Neural crest cell (in vitro differentiated cells): Measurements from ENCODE around the gene SLC5A10. TPM values are rescaled to one million over a fixed set of nuclear protein-coding genes. Genes with fewer than 3 reads are reported as not detected.

Experiments
- DNase-seq: peaks from one replicate; pipeline ENCODE4 v3.0.0; 2021; ENCODE audit warnings: low read depth, mixed read lengths, low spot score
- H3K27ac Mint-ChIP-seq: one replicate; pipeline ENCODE4 v1.8.0; 2021; ENCODE audit warnings: mild to moderate bottlenecking, mixed read lengths; ENCODE audit not compliant: unreplicated experiment
- H3K27me3 Mint-ChIP-seq: 2 replicates; pipeline ENCODE4 v1.8.0; 2021; ENCODE audit warnings: low read depth, mild to moderate bottlenecking, mixed read lengths
- H3K36me3 Mint-ChIP-seq: 2 replicates; pipeline ENCODE4 v1.8.0; 2021; ENCODE audit warnings: low read depth, mild to moderate bottlenecking, mixed read lengths
- H3K4me1 Mint-ChIP-seq: 2 replicates; pipeline ENCODE4 v1.8.0; 2021; ENCODE audit warnings: mixed read lengths
- H3K4me3 Mint-ChIP-seq: one replicate; pipeline ENCODE4 v1.8.0; 2021; ENCODE audit warnings: mild to moderate bottlenecking, mixed read lengths
- H3K9me3 Mint-ChIP-seq: 2 replicates; pipeline ENCODE4 v1.8.0; 2021; ENCODE audit warnings: mixed read lengths
- total RNA-seq: library from RNA; stranded (reverse); gene quantifications from 2 replicates; pipeline ENCODE4 v1.2.1, GENCODE V29; 2021
- TF ChIP-seq, protein P1 (sequence below): fragments of 200-600 bp; sonication (generic); conservative IDR thresholded peaks from 2 replicates; pipeline ENCODE4 v1.5.0; 2021; ENCODE audit warnings: antibody characterized with exemption, mild to moderate bottlenecking

The SLC5A10 gene
- total RNA-seq, 1 donor from 2014 or later = not detected

DNA sequence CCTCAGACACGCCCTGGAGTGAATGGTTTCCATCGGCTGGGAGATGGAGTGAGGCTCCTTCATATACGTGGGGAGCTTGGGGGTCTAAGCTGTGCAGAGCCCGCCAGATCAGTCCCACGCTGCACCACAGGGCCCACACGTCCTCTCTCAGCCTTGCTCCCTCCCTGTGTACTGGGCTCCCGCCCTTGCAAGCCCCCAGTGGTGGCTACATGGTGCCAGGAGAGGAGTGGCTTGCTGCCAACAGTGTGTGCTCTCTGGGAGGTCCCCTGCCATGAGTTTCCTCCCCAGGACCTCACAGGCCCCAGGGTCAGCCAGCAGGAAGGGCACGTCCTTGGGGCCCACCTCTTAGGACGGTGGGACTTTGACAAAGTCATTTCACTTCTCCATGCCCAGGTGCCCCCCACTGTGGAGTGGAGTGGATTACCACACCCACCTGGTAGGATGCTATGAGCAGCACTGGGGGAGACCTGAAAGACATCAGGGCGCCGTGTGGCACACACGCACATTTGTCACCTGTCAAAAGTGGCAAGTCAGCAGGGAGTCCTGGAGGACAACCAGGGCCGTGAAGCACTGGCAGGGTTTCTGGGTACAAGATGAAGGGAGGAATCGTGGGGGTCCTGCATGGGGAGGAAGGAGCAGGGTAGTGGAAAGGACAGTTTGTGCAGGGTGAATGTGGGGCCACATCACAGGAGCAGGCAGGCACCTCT, 13.7 kb downstream of the SLC5A10 start:
- TF ChIP-seq, protein P1, sequence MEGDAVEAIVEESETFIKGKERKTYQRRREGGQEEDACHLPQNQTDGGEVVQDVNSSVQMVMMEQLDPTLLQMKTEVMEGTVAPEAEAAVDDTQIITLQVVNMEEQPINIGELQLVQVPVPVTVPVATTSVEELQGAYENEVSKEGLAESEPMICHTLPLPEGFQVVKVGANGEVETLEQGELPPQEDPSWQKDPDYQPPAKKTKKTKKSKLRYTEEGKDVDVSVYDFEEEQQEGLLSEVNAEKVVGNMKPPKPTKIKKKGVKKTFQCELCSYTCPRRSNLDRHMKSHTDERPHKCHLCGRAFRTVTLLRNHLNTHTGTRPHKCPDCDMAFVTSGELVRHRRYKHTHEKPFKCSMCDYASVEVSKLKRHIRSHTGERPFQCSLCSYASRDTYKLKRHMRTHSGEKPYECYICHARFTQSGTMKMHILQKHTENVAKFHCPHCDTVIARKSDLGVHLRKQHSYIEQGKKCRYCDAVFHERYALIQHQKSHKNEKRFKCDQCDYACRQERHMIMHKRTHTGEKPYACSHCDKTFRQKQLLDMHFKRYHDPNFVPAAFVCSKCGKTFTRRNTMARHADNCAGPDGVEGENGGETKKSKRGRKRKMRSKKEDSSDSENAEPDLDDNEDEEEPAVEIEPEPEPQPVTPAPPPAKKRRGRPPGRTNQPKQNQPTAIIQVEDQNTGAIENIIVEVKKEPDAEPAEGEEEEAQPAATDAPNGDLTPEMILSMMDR = no peak
- no peak overlapping the region for H3K4me3 Mint-ChIP-seq
- no peak for DNase-seq
- H3K4me1 Mint-ChIP-seq = peaks cover 13% of the 10 kb centered on the region
- H3K9me3 Mint-ChIP-seq = no peaks in the 10 kb centered on the region
- H3K27me3 Mint-ChIP-seq = no peaks in the 10 kb centered on the region
- no peak overlapping the region for H3K27ac Mint-ChIP-seq
- no peaks in the 10 kb centered on the region for H3K36me3 Mint-ChIP-seq

DNA sequence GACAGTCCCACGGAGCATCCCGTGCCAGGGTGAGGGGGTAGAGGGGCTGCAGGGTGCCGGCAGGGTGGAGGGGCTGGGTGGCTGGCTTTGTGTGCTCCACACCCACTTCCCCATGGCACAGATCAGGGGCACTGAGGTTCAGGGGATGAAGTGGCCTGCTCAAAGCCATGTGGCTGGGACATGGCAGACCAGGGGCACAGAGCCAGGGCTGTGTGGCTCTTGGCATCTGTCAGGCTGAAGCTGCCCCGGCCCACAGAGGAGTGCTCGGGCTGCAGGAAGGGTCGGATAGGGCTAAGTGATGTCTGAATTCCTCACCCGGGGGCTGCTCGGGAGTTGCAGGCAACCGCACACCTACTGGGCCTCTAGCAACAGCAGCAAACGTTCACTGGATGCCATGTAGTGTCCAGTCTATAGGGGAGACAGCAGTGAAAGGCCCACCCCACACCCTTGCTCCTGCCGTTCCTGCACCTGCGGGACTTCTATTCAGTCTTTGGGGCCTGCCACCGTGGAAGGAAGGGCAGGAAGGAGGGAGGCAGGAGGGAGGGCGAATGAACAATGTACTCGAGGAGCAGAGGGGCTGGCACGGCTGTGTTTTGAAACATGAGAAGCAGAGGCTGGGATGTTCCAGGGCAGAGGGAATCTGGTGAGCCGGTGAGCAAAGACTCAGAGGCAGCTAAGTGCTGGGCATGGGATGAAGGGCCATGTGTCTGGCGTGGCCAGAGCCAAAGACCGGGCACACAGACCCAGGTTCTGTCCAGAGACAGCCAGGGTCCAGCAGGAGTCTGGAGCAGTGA, 15.1 kb downstream of the SLC5A10 start:
- TF ChIP-seq, protein P1 = no peak
- Mint-ChIP-seq H3K4me1 (peaks cover 13% of the 10 kb centered on the region), H3K27ac (peak overlapping the region; percentile 93), H3K9me3 (no peaks in the 10 kb centered on the region), H3K4me3 (no peak overlapping the region), H3K27me3 (no peaks in the 10 kb centered on the region), H3K36me3 (no peaks in the 10 kb centered on the region)
- DNase-seq = no peak

DNA sequence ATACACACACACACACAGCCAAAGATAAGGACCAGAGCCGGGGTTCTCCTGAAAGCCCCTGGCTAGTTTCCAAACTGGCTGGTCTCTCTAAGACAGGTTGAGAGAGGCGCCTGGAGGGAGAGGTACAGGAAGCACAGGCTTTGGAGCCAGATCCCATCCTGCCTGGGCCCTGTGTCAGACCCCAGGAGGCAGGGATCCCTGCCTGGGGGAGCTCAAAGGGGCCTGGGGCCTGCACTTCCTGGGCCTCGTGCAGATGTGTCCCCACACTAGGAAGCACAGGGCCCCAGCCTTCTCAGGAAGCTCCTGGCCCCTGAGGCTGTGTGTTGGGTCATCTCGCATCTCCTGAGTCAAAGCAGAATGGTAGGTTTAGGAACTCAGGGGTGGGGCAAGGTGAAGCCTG, 16.0 kb downstream of the SLC5A10 start:
- DNase-seq = no peak
- Mint-ChIP-seq H3K27me3 (no peaks in the 10 kb centered on the region), H3K27ac (no peak overlapping the region), H3K4me1 (peaks cover 7% of the 10 kb centered on the region), H3K9me3 (no peaks in the 10 kb centered on the region), H3K36me3 (no peaks in the 10 kb centered on the region), H3K4me3 (no peak overlapping the region)
- TF ChIP-seq, protein P1 = no peak

DNA sequence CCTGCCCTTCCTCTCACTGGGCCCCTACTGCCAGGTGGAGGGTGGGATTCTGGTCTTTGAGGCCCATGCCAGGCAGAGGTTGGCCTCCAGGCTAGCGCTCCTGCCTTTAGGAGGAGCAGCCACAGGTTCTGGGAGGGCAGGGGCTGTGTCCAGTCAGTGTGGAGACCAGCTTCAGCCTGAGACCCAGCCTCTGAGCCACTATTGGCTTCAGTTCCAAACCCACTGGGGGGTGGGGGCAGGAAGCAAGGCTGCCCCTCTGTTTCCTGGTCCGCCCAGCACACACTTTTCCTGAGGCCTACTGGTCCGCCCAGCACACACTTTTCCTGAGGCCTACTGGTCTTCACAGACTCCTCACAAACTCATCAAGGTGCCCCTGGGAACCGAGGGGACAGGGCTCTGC, 16.4 kb downstream of the SLC5A10 start:
- TF ChIP-seq, protein P1 = no peak
- Mint-ChIP-seq H3K36me3 (no peaks in the 10 kb centered on the region), H3K4me3 (no peak overlapping the region), H3K27me3 (no peaks in the 10 kb centered on the region), H3K4me1 (peaks cover 7% of the 10 kb centered on the region), H3K27ac (no peak overlapping the region), H3K9me3 (no peaks in the 10 kb centered on the region)
- DNase-seq = no peak

DNA sequence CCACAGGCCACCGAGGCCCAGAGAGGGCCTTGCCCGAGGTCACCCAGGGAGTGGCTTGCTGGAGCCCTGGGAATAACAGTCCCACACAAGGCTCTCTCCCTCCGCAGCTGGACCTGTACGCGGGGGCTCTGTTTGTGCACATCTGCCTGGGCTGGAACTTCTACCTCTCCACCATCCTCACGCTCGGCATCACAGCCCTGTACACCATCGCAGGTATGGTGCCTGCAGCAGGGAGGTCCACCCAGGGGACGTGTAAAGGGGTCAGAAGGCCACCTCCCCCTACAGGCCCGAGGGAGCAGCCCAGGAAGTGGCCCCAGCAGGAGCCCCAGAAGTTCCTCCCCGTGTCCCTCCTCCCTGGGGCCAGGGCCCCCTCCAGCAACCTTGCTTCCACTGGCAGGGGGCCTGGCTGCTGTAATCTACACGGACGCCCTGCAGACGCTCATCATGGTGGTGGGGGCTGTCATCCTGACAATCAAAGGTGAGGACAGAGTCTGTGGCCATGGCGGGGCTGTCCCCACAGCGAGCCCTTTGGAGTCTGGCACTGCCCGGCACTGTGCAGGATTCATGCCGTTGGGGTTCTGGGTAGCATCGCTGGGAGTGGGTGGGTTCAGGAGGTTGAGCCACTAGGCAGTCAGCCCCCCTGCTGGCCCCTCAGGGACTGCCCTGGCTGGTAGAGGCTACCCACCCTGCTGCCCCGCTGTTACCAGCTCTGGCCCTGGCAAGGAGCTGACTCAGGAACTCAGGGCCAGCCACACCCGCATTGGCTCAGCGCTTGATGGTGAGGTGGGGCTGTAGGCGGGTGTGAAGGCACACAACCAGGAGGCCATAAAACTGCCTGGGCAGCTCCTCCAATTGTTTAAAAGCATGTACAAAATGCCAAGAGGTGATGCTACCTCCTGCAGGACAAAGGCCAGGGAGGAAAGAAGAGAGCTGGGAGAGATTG, 17.3 kb downstream of the SLC5A10 start:
- Mint-ChIP-seq H3K27ac (no peak overlapping the region), H3K4me1 (peaks cover 7% of the 10 kb centered on the region), H3K4me3 (no peak overlapping the region), H3K27me3 (no peaks in the 10 kb centered on the region), H3K9me3 (no peaks in the 10 kb centered on the region), H3K36me3 (no peaks in the 10 kb centered on the region)
- no peak for DNase-seq
- TF ChIP-seq, protein P1 = no peak
